Neuronal stem cell (in vitro differentiated cells): ENCODE data around the gene RAD51AP1.
A peak's percentile ranks its signal among the peaks of the same experiment; 100 is the strongest.

Source experiments
- DNase-seq: peaks from one replicate; pipeline ENCODE4 v3.0.0-alpha.2; 2013; ENCODE audit warnings: low spot score
- H2AFZ ChIP-seq: one replicate; pipeline ENCODE4 v1.6.1; 2013; ENCODE audit warnings: mild to moderate bottlenecking, low read length, inconsistent platforms
- H2AK5ac ChIP-seq: 2 replicates; pipeline ENCODE4 v1.6.1; 2013; ENCODE audit warnings: low read depth, mild to moderate bottlenecking, inconsistent platforms, low read length, moderate library complexity, mixed read lengths
- H2BK120ac ChIP-seq: 2 replicates; pipeline ENCODE4 v1.6.1; 2013; ENCODE audit warnings: low read depth, mild to moderate bottlenecking, inconsistent platforms, low read length, moderate library complexity, mixed read lengths
- H2BK12ac ChIP-seq: one replicate; pipeline ENCODE4 v1.6.1; 2013; ENCODE audit warnings: low read length, inconsistent platforms
- H2BK15ac ChIP-seq: 2 replicates; pipeline ENCODE4 v1.6.1; 2013; ENCODE audit warnings: mild to moderate bottlenecking, low read length, inconsistent platforms, mixed read lengths
- H2BK5ac ChIP-seq: one replicate; pipeline ENCODE4 v1.6.1; 2013; ENCODE audit warnings: inconsistent platforms, mild to moderate bottlenecking, low read length, moderate library complexity
- H3K14ac ChIP-seq: one replicate; pipeline ENCODE4 v1.6.1; 2013; ENCODE audit warnings: low read length, inconsistent platforms
- H3K18ac ChIP-seq: 2 replicates; pipeline ENCODE4 v1.6.1; 2013; ENCODE audit warnings: low read length, inconsistent platforms
- H3K23ac ChIP-seq: 2 replicates; pipeline ENCODE4 v1.6.1; 2013; ENCODE audit warnings: low read depth, mild to moderate bottlenecking, mixed read lengths, low read length, inconsistent platforms; ENCODE audit not compliant: poor library complexity
- H3K27ac ChIP-seq: replicated peaks from 3 replicates; pipeline ENCODE4 v1.5.1; 2013; ENCODE audit warnings: low read length, inconsistent platforms
- H3K27me3 ChIP-seq, 3 experiments: 2 replicates each; pipeline ENCODE4 v1.6.1; 2013; ENCODE audit warnings: low read length in 3 of 3, mild to moderate bottlenecking in 2 of 3, inconsistent platforms in 1 of 3, low read depth in 1 of 3, mixed read lengths in 1 of 3, moderate library complexity in 1 of 3; ENCODE audit not compliant: control insufficient read depth in 3 of 3, insufficient read depth in 3 of 3
- H3K36me3 ChIP-seq, 2 donors: replicated peaks in 1 of 2; 2 replicates each; pipeline ENCODE4 v1.6.1; 2013; ENCODE audit warnings: low read length in 2 of 2; ENCODE audit not compliant: control insufficient read depth in 2 of 2, insufficient read depth in 2 of 2
- H3K4ac ChIP-seq: 2 replicates; pipeline ENCODE4 v1.6.1; 2013; ENCODE audit warnings: inconsistent platforms, mild to moderate bottlenecking, low read length, moderate library complexity
- H3K4me1 ChIP-seq, 2 donors: 1 replicate in 1 of 2; 2 replicates in 1 of 2; pipeline ENCODE4 v1.6.1; 2013; ENCODE audit warnings: low read length in 2 of 2, low read depth in 1 of 2; ENCODE audit not compliant: control insufficient read depth in 2 of 2, insufficient read depth in 1 of 2
- H3K4me2 ChIP-seq: one replicate; pipeline ENCODE4 v1.6.1; 2013; ENCODE audit warnings: mild to moderate bottlenecking, low read length, inconsistent platforms; ENCODE audit not compliant: insufficient read depth, poor library complexity, severe bottlenecking
- H3K4me3 ChIP-seq, 2 donors: 2 replicates each; pipeline ENCODE4 v1.5.1; 2013; ENCODE audit warnings: low read length in 2 of 2, mild to moderate bottlenecking in 2 of 2, inconsistent platforms in 1 of 2, moderate library complexity in 1 of 2
- H3K79me1 ChIP-seq: one replicate; pipeline ENCODE4 v1.6.1; 2013; ENCODE audit warnings: low read depth, mild to moderate bottlenecking, inconsistent platforms, low read length, moderate library complexity
- H3K9ac ChIP-seq: one replicate; pipeline ENCODE4 v1.6.1; 2013; ENCODE audit warnings: mild to moderate bottlenecking, low read depth, low read length, inconsistent platforms; ENCODE audit not compliant: poor library complexity
- H3K9me3 ChIP-seq, 2 donors: replicated peaks in 1 of 2; 2 replicates each; pipeline versions ENCODE3 to v1.6.1; 2013; ENCODE audit warnings: low read length in 2 of 2, mild to moderate bottlenecking in 2 of 2, inconsistent platforms in 1 of 2, low read depth in 1 of 2, mixed read lengths in 1 of 2, moderate library complexity in 1 of 2; ENCODE audit not compliant: control insufficient read depth in 2 of 2, insufficient read depth in 1 of 2
- H4K8ac ChIP-seq: one replicate; pipeline ENCODE4 v1.6.1; 2013; ENCODE audit warnings: low read depth, mild to moderate bottlenecking, inconsistent platforms, low read length, moderate library complexity
- H4K91ac ChIP-seq: one replicate; pipeline ENCODE4 v1.6.1; 2013; ENCODE audit warnings: low read length, low read depth, mild to moderate bottlenecking, inconsistent platforms; ENCODE audit not compliant: poor library complexity
- WGBS, 2 donors: extraction: QIAGEN DNeasy Blood & Tissue Kit; methylation state at CpG; one replicate each; pipeline ENCODE4 v1.1.7; 2013; ENCODE audit warnings: missing lambda C conversion rate in 2 of 2, mixed read lengths in 1 of 2; ENCODE audit not compliant: insufficient read length in 2 of 2, insufficient replicate concordance in 1 of 2; ENCODE audit errors: extremely low coverage in 2 of 2; 5-methylcytosine and 5-hydroxymethylcytosine counted together

Gene RAD51AP1

GRCh38 chr12:4580281-4580688 is 41.6 kb downstream of the RAD51AP1 start:
- H3K79me1 ChIP-seq, result no peaks in the 10 kb centered on the region
- no peak overlapping the region for H3K4me3 ChIP-seq
- H3K9me3 ChIP-seq, result no peaks in the 10 kb centered on the region
- H2BK120ac ChIP-seq, result no peak overlapping the region
- peaks cover 16 to 22% of the 10 kb centered on the region in 2 donors for H3K4me1 ChIP-seq
- no peak overlapping the region for H3K14ac ChIP-seq
- H2AK5ac ChIP-seq, result no peak overlapping the region
- H3K27me3 ChIP-seq, result no peaks in the 10 kb centered on the region
- peak; percentile 67 for DNase-seq
- H2AFZ ChIP-seq, result peak overlapping the region; percentile 58
- H2BK15ac ChIP-seq, result no peak overlapping the region
- H3K18ac ChIP-seq, result peak overlapping the region; percentile 12
- H4K8ac ChIP-seq, result no peak overlapping the region
- no peak overlapping the region for H3K4ac ChIP-seq
- H2BK5ac ChIP-seq, result no peak overlapping the region
- H3K36me3 ChIP-seq, result no peaks in the 10 kb centered on the region
- H2BK12ac ChIP-seq, result no peak overlapping the region
- no peak overlapping the region for H3K9ac ChIP-seq
- no peak overlapping the region for H3K23ac ChIP-seq
- H3K4me2 ChIP-seq, result no peak overlapping the region
- no peak overlapping the region for H4K91ac ChIP-seq
- no CpG with 5 or more reads among the region's 3 CpGs for WGBS, 2 donors
- peak overlapping the region; percentile 89 for H3K27ac ChIP-seq

- WGBS, 2 donors, result no CpG with 5 or more reads among the region's 6 CpGs
- Histone ChIP-seq H3K27ac (no peak overlapping the region), H3K36me3 (no peaks in the 10 kb centered on the region), H2BK5ac (no peak overlapping the region), H3K4me2 (no peak overlapping the region), H2AK5ac (no peak overlapping the region), H3K4me3 (no peak overlapping the region), H3K79me1 (no peaks in the 10 kb centered on the region), H2BK120ac (no peak overlapping the region), H3K18ac (no peak overlapping the region), H3K23ac (no peak overlapping the region), H3K14ac (no peak overlapping the region), H3K9me3 (no peaks in the 10 kb centered on the region), H3K9ac (no peak overlapping the region), H3K27me3 (no peaks in the 10 kb centered on the region), H2AFZ (no peak overlapping the region), H4K8ac (no peak overlapping the region), H4K91ac (no peak overlapping the region), H3K4me1 (peaks cover 17 to 18% of the 10 kb centered on the region in 2 donors), H2BK12ac (no peak overlapping the region), H2BK15ac (no peak overlapping the region), H3K4ac (no peak overlapping the region)
- no peak for DNase-seq
Measured at GRCh38 chr12:4584281-4584680, 45.6 kb downstream of the RAD51AP1 start.

GRCh38 chr12:4584896-4585295 is 46.2 kb downstream of the RAD51AP1 start:
- H3K23ac ChIP-seq, result no peak overlapping the region
- H2BK15ac ChIP-seq, result no peak overlapping the region
- no peak overlapping the region for H3K4ac ChIP-seq
- no peak overlapping the region for H3K18ac ChIP-seq
- no peaks in the 10 kb centered on the region for H3K27me3 ChIP-seq
- no peak overlapping the region for H3K27ac ChIP-seq
- no peak overlapping the region for H2AK5ac ChIP-seq
- no peak overlapping the region for H2BK12ac ChIP-seq
- H3K36me3 ChIP-seq, result no peaks in the 10 kb centered on the region
- no peaks in the 10 kb centered on the region for H3K79me1 ChIP-seq
- no peaks in the 10 kb centered on the region for H3K9me3 ChIP-seq
- no CpG with 5 or more reads among the region's 7 CpGs for WGBS, 2 donors
- H2BK5ac ChIP-seq, result no peak overlapping the region
- no peak overlapping the region for H3K9ac ChIP-seq
- H2BK120ac ChIP-seq, result no peak overlapping the region
- no peak overlapping the region for H3K4me2 ChIP-seq
- DNase-seq, result no peak
- no peak overlapping the region for H3K4me3 ChIP-seq
- H4K8ac ChIP-seq, result no peak overlapping the region
- no peak overlapping the region for H3K14ac ChIP-seq
- H4K91ac ChIP-seq, result no peak overlapping the region
- peaks cover 14 to 15% of the 10 kb centered on the region in 2 donors for H3K4me1 ChIP-seq
- H2AFZ ChIP-seq, result no peak overlapping the region

- H2AFZ ChIP-seq, result peak overlapping the region; percentile 57
- H3K4me3 ChIP-seq, result no peak overlapping the region
- H3K27ac ChIP-seq, result no peak overlapping the region
- WGBS, 2 donors, result no CpG with 5 or more reads among the region's 5 CpGs
- no peak overlapping the region for H3K4me2 ChIP-seq
- H4K91ac ChIP-seq, result no peak overlapping the region
- no peaks in the 10 kb centered on the region for H3K9me3 ChIP-seq
- no peak overlapping the region for H2BK120ac ChIP-seq
- H3K79me1 ChIP-seq, result no peaks in the 10 kb centered on the region
- H3K14ac ChIP-seq, result no peak overlapping the region
- no peaks in the 10 kb centered on the region for H3K36me3 ChIP-seq
- H4K8ac ChIP-seq, result no peak overlapping the region
- H2BK5ac ChIP-seq, result no peak overlapping the region
- H2AK5ac ChIP-seq, result no peak overlapping the region
- H2BK12ac ChIP-seq, result no peak overlapping the region
- H3K23ac ChIP-seq, result no peak overlapping the region
- no peak overlapping the region for H3K4ac ChIP-seq
- no peaks in the 10 kb centered on the region for H3K27me3 ChIP-seq
- no peak for DNase-seq
- H3K4me1 ChIP-seq, result peaks cover 3 to 4% of the 10 kb centered on the region in 2 donors
- H3K18ac ChIP-seq, result no peak overlapping the region
- no peak overlapping the region for H3K9ac ChIP-seq
- no peak overlapping the region for H2BK15ac ChIP-seq
Measured at GRCh38 chr12:4586500-4586899, 47.8 kb downstream of the RAD51AP1 start.
